22Rv1 (cell line): ENCODE measurements around the gene TSHZ1.

Source experiments
- H3K27ac ChIP-seq: fragments of 450-650 bp; 2 replicates; pipeline ENCODE4 v1.5.1; 2017
- CTCF ChIP-seq: fragments of 450-650 bp; IDR thresholded peaks from 2 replicates; pipeline ENCODE4 v1.5.1; 2017; ENCODE audit warnings: mild to moderate bottlenecking
- ZFX ChIP-seq: fragments of 450-650 bp; IDR thresholded peaks from 2 replicates; pipeline ENCODE4 v1.6.1; 2017; ENCODE audit warnings: antibody characterized with exemption, borderline replicate concordance

TSHZ1 gene

GRCh38 chr18:75251466-75251865 is 40.9 kb downstream of the TSHZ1 start:
- H3K27ac ChIP-seq, result no peak overlapping the region
- TF ChIP-seq CTCF (no peak), ZFX (no peak)

DNA sequence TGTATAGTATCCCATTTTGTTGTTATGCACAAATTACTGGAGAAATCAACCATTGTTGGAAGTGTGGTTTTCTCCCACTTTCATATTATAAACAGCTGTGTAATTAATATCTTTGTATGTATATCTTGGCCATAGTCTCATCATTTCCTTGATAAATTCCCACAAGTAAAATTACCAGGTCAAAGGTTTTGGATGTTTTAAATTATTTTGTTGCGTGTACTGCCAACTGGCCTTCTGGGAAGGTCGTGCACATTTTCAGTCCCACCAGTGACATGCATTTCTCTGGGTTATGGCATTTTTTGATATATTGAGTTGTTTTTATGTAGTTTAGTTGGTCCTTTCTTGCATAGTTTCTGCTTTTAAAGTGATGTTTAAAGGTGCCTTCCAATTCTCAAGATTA is 41.5 kb downstream of the TSHZ1 start:
- no peak for TF ChIP-seq ZFX
- TF ChIP-seq CTCF, result no peak
- H3K27ac ChIP-seq, result no peak overlapping the region

DNA sequence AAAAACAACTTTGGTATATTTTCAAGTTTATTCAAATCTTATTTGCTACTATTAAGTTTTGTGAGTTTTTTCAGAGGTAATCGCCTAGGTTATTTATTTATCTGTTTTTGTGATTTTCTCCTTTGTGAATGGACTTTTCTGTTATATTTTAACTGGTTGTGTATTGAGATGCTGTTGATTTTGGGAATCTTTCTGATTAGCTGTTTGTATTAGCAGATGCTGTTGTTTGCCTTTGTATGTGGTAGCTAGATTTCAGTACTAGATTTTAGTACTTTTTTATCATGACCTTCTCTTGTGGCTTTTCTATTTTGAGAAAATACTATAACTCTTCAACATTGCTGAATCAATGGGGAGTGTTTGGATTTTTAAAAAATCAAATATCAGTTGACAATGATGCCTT is 42.4 kb downstream of the TSHZ1 start:
- no peak overlapping the region for H3K27ac ChIP-seq
- no peak for TF ChIP-seq ZFX
- TF ChIP-seq CTCF, result no peak

- TF ChIP-seq ZFX (no peak), CTCF (no peak)
- no peak overlapping the region for H3K27ac ChIP-seq
Measured at GRCh38 chr18:75253784-75254183, 43.2 kb downstream of the TSHZ1 start.

GRCh38 chr18:75255094-75255493 is 44.5 kb downstream of the TSHZ1 start:
- H3K27ac ChIP-seq, result no peak overlapping the region
- TF ChIP-seq ZFX (no peak), CTCF (no peak)

DNA sequence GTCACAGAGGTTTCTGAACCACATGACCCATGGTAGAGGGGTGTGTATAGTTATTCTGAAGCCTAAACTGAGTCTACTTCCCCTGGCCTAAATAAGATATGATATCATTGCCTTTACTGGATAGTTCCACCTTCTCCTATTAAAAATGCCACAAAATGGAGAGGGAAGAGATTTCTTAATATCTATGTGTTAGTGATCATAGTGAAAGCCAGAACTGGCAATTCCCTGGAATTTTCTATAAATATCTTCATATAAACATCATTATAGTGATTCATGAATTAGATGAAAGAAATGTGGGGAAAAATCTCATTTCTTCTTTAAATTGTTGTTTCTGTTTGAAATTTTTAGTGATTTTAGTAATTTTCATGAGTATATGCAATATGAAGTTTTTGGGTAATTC is 45.8 kb downstream of the TSHZ1 start:
- no peak for TF ChIP-seq CTCF
- H3K27ac ChIP-seq, result no peak overlapping the region

DNA sequence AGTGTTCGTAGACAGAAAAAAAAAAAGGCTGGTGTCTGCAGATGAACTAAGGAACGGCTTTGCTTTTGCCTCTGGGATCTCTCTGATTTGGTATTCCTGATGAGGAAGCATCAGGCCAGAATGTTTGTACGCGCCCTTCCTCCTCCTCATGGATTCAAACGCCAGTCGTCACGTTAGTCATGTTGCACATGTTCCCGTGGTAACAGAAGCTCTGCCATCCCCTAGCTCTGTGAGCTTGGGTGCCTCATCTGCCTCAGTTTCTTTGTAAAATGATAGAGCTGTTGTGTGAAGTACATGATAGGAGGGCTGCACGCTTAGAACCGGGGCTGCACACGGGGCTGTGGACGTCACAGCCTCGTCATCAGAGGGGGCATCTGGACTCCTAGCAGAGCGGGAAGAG is 47.0 kb downstream of the TSHZ1 start:
- no peak overlapping the region for H3K27ac ChIP-seq
- TF ChIP-seq CTCF (no peak), ZFX (no peak)
